HFFc6 (cell line): ENCODE measurements around the gene FHOD3. TPM values are rescaled to one million over a fixed set of nuclear protein-coding genes. Genes with fewer than 3 reads are reported as not detected.

Source experiments
- DNase-seq: peaks from one replicate; pipeline ENCODE4 v3.0.0-alpha.2; 2018
- H3K27ac Mint-ChIP-seq: 2 replicates; pipeline ENCODE4 v1.8.0; 2020; ENCODE audit warnings: mild to moderate bottlenecking, mixed read lengths
- H3K27me3 Mint-ChIP-seq: 2 replicates; pipeline ENCODE4 v1.8.0; 2021; ENCODE audit warnings: mild to moderate bottlenecking, moderate library complexity, mixed read lengths; ENCODE audit not compliant: insufficient read depth
- H3K36me3 Mint-ChIP-seq: 2 replicates; pipeline ENCODE4 v1.8.0; 2021; ENCODE audit warnings: low read depth, mixed read lengths
- H3K4me1 Mint-ChIP-seq: 2 replicates; pipeline ENCODE4 v1.8.0; 2020; ENCODE audit warnings: low read depth, mixed read lengths
- H3K4me3 Mint-ChIP-seq: 2 replicates; pipeline ENCODE4 v1.8.0; 2020; ENCODE audit warnings: mild to moderate bottlenecking, moderate library complexity, mixed read lengths
- H3K9me3 Mint-ChIP-seq: 2 replicates; pipeline ENCODE4 v1.8.0; 2020; ENCODE audit warnings: mild to moderate bottlenecking, mixed read lengths
- CTCF ChIP-seq: fragments of 200-600 bp; sonication (generic); IDR thresholded peaks from 2 replicates; pipeline ENCODE4 v1.5.0; 2021; ENCODE audit warnings: antibody characterized with exemption, mild to moderate bottlenecking
- total RNA-seq, 6 experiments: library from RNA; stranded (reverse); fragmentation: NEBNext Ultra II Directional; extraction: Animal tissue kit (Norgen Biotek cat#: 25700); gene quantifications; 2 replicates in 1 of 6; 3 replicates in 5 of 6; pipeline ENCODE4 v1.2.3, GENCODE V29; 2021

Gene FHOD3
- total RNA-seq, 6 experiments from 2014 or later, result 32.8 to 67.6 (median 61.4) TPM

- DNase-seq, result no peak
Measured at GRCh38 chr18:36274083-36274715, 23.3 kb upstream of the FHOD3 start.

GRCh38 chr18:36275561-36275960, 22.0 kb upstream of the FHOD3 start:
- Mint-ChIP-seq H3K27me3 (peaks cover 7% of the 10 kb centered on the region; the same call in 1 of the 2 replicates), H3K9me3 (no peaks in the 10 kb centered on the region), H3K36me3 (no peaks in the 10 kb centered on the region), H3K27ac (no peak overlapping the region), H3K4me1 (no peaks in the 10 kb centered on the region), H3K4me3 (no peak overlapping the region)
- no peak for TF ChIP-seq CTCF
- DNase-seq, result no peak

More at GRCh38 chr18:36274083-36274715, 23.3 kb upstream of the FHOD3 start:
- Mint-ChIP-seq H3K4me3 (no peak overlapping the region), H3K9me3 (no peaks in the 10 kb centered on the region), H3K27me3 (peaks cover 7% of the 10 kb centered on the region; the same call in 1 of the 2 replicates), H3K36me3 (no peaks in the 10 kb centered on the region), H3K4me1 (no peaks in the 10 kb centered on the region), H3K27ac (no peak overlapping the region)
- no peak for TF ChIP-seq CTCF

- H3K27ac Mint-ChIP-seq, result no peak overlapping the region
- H3K27me3 Mint-ChIP-seq, result peaks cover 7% of the 10 kb centered on the region; the same call in 1 of the 2 replicates
- TF ChIP-seq CTCF, result no peak
- no peak for DNase-seq
- no peaks in the 10 kb centered on the region for H3K36me3 Mint-ChIP-seq
- H3K4me3 Mint-ChIP-seq, result no peak overlapping the region
- H3K9me3 Mint-ChIP-seq, result no peaks in the 10 kb centered on the region
- no peaks in the 10 kb centered on the region for H3K4me1 Mint-ChIP-seq
Measured at GRCh38 chr18:36279001-36279400, 18.5 kb upstream of the FHOD3 start.

GRCh38 chr18:36281936-36282335, 15.6 kb upstream of the FHOD3 start:
- DNase-seq, result no peak
- Mint-ChIP-seq H3K4me3 (no peak overlapping the region), H3K27ac (no peak overlapping the region), H3K4me1 (peaks cover 7% of the 10 kb centered on the region), H3K36me3 (no peaks in the 10 kb centered on the region), H3K9me3 (no peaks in the 10 kb centered on the region), H3K27me3 (peaks cover 3% of the 10 kb centered on the region)
- no peak; the same call in 1 of the 2 replicates for TF ChIP-seq CTCF

- H3K4me1 Mint-ChIP-seq, result peaks cover 7% of the 10 kb centered on the region
- no peak overlapping the region for H3K27ac Mint-ChIP-seq
- TF ChIP-seq CTCF, result no peak
- H3K27me3 Mint-ChIP-seq, result peaks cover 3% of the 10 kb centered on the region
- H3K4me3 Mint-ChIP-seq, result no peak overlapping the region
- H3K9me3 Mint-ChIP-seq, result peaks cover 3% of the 10 kb centered on the region
- H3K36me3 Mint-ChIP-seq, result peaks cover 3% of the 10 kb centered on the region
- DNase-seq, result no peak
Measured at GRCh38 chr18:36283448-36283847, 14.1 kb upstream of the FHOD3 start.
